ENCODE measurements around the gene SHF.

Gene SHF

DNA sequence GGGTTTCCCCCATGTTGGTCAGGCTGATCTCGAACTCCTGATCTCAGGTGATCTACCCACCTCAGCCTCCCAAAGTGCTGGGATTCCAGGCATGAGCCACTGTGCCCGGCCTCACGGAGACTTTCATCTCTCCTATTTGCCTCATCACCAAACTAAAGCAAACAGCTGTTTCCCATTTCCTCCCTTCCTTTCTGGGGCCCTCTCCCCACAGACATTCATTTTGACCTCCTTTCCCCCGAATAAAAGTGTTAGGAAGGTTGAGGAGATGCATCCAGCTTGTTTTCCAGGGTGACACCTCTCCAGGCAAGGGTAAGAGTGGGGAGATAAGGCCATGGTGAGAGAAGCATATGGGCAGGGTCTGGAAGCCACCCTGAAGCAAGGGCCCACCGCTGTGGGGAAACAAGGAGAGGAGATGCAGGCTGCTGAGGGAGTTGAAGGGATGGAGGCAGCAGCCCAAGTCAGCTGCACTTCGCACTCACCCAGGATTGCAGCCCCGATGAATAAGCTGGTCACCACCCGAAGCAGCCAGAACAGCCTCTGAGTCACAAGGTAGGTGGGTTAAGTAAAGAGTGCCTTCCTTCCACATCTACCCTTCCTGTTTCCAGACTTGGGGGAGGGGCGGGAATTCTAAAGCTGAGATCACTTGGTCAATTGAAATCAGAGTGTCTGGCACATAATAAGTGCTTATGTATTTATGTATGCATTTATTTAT lies 65.9 kb downstream of the SHF start:
- DNase-seq, result no peak

DNA sequence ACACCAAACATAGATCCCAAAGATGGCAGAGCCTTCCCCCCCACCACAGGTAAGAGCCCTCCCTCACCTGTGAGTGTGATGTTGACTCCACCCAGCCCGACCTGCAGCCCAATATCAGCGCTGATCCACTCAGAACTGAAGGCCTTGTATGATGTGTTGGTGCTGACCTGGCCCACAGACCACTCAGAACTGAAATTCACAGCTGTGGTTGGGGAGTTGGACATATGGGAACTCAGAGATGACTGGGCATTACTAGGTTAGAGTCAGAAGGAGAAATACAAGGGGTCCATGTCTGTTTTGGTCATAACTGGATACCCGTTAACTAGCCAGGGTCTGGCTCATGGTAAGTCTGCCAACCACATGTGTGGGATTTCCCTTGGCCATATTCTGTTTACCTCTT lies 66.7 kb downstream of the SHF start:
- no peak for DNase-seq

DNA sequence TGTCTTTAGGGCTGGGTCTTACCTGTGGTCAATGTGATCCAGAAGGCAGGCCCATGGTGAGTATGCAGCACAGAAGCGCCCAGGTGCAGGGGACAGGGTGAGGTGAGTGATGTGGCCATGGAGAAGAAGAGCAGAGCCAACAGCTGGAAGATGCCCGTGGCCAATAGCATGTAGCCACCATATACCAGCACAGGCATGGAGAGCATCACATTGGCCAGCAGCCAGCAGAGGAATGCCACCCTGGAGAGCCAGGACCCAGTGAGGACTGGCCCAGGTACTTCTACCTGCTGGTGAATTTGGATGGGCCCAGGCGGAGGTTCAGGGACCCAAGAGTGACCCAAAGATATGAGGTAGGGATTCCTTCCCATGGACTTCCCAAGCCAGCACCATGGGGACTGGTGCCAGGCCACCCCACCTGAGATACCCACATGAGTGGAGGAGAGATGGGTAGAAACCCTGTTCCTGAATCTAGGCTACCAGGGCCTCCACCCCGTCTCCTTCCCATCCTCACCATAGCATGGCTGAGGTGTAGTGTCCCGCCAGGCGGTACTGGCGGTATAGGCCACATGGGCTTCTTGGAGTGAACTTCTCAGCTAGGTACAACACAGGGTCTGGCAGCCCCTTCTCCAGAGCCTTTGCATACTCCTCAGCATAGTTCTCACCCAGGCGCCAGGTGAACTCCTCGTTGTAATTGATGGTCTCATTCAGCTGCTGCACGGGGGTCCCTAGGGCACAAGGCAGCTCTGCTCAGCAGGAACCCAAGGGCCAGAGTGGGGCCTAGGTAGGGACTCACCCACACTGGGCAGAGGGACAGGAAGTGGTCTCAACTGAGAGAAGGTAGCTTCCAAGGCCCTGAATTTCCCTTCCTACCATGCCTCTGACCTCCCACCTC lies 67.4 kb downstream of the SHF start:
- DNase-seq, result no peak

DNA sequence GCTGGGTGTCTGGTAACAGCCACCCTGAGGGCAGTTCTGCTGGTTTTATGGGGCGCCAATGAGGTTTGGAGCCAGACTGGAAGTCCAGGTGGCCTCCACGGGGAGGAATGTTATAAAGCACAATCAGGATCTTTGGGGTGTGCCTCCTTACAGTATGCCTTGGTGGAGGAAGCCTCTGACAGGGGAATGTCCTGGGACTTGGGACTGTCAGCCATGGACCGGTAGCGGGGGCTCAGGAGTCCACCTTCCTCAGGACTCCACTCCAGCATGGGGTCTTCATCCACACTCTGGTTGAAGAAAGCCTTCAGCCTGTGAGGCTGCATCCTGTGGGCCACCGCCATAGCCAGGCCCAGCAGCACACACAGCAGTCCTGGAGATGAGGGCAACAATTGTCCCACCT lies 68.8 kb downstream of the SHF start:
- no peak for DNase-seq

DNA sequence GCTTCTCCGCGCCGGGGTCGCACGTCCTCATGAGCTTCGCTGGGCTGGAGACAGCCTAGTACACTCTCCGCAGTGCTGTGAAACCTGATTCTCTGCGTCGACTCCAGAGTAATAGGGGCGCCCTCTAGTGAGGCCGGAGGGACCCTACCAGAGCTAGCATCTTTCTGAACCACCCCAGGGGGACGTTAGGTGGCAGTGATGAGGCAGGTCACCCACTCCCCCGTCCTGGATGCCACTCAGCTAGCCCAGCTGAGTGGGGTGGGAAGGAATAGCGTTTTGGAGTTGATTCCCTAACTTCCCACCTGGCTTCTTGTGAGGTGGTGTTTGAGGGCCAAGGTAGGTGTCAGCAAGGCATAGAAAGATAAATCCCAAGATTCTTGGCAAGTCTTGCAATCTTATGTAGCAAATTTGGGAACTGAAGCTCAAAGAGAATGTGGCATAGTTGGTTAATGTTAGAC lies 69.6 kb downstream of the SHF start:
- peak; percentile 89 to 91 for DNase-seq

DNA sequence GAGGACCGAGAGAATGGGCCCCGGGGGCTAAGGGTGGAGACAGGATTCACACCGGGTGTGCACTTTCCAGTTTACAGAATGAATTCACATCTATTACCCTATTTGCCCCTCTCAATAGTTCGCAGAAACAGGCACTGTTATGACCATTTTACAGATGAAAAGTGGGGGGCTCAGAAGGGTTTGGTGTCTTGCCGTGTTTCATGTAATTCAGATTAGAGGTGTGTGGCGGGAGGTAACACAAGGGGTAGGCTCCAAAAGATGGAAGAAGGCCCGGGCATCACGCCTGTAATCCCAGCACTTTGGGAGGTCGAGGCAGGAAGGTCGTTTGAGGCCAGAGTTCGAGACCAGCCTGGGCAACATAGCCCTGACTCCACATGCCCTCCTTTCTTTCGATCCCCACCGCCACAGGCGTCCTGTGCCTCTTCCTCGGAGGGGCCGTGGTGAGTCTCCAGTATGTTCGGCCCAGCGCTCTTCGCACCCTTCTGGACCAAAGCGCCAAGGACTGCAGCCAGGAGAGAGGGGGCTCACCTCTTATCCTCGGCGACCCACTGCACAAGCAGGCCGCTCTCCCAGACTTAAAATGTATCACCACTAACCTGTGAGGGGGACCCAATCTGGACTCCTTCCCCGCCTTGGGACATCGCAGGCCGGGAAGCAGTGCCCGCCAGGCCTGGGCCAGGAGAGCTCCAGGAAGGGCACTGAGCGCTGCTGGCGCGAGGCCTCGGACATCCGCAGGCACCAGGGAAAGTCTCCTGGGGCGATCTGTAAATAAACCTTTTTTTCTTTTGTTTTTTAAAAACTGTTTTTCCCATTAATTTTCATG lies 70.2 kb downstream of the SHF start:
- no peak for DNase-seq
